ENCODE results near the gene TTLL9. TPM values are rescaled to one million over a fixed set of nuclear protein-coding genes. Genes with fewer than 3 reads are reported as not detected.

TTLL9 gene
- total and polyA plus RNA-seq, 10 of the 15 experiments (the other 5 are each of a cell fraction or from before 2014, with no cell fraction given), result 0.03 to 0.77 (median 0.11) TPM; not detected in 2

DNA sequence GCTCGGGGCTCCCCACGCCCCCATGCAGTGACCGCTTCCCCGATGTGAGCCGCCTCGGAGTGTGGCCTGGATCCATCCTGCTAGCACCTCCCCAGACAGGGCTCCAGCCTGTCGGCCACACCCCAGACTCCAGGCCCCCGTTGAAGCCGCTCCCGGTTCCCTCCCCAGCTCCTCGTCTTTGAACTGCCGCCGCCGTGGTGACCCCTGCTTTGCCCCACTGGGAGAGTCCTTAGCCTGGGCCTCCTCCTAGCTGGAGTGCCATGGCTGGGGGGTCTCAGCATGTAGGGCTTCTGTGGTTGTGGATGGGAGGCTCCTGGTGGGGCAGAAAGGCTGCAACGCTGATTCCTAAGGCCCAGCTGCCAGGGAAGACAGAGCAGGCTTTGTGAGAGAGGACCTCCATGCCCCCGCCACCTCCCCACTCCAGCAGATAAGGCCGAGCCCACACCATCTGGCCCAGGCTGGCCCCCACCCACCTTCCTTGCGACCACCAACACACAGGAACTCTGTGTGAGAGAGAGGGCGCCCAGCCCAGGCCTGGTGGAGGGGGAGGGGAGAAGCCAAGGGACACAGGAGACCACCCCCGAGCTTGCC lies 36.4 kb upstream of the TTLL9 start:
- TF ChIP-seq, protein P1, sequence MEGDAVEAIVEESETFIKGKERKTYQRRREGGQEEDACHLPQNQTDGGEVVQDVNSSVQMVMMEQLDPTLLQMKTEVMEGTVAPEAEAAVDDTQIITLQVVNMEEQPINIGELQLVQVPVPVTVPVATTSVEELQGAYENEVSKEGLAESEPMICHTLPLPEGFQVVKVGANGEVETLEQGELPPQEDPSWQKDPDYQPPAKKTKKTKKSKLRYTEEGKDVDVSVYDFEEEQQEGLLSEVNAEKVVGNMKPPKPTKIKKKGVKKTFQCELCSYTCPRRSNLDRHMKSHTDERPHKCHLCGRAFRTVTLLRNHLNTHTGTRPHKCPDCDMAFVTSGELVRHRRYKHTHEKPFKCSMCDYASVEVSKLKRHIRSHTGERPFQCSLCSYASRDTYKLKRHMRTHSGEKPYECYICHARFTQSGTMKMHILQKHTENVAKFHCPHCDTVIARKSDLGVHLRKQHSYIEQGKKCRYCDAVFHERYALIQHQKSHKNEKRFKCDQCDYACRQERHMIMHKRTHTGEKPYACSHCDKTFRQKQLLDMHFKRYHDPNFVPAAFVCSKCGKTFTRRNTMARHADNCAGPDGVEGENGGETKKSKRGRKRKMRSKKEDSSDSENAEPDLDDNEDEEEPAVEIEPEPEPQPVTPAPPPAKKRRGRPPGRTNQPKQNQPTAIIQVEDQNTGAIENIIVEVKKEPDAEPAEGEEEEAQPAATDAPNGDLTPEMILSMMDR (IDR thresholded peaks at IDR 0.05 in 2 of 3, conservative IDR thresholded peaks at IDR 0.05 in 1 of 3; ENCODE audit: control insufficient read depth in 2 of 3, extremely low read depth in 1 of 3, insufficient read depth in 1 of 3, low read depth in 3 of 3, low read length in 3 of 3), result no peak
- TF ChIP-seq MTA2 (IDR thresholded peaks at IDR 0.05; ENCODE audit: low read depth), result no peak
- no peak for TF ChIP-seq CBX3 (IDR thresholded peaks at IDR 0.05; ENCODE audit: borderline replicate concordance, low read depth)
- no peak for TF ChIP-seq MYB (IDR thresholded peaks at IDR 0.05; ENCODE audit: borderline replicate concordance, low read depth, low read length)
- TF ChIP-seq NFIC (IDR thresholded peaks at IDR 0.05; ENCODE audit: low read depth, low read length), result no peak
- no peak for TF ChIP-seq RFX5 (IDR thresholded peaks at IDR 0.05; ENCODE audit: low read depth, low read length)
- TF ChIP-seq, protein P2, sequence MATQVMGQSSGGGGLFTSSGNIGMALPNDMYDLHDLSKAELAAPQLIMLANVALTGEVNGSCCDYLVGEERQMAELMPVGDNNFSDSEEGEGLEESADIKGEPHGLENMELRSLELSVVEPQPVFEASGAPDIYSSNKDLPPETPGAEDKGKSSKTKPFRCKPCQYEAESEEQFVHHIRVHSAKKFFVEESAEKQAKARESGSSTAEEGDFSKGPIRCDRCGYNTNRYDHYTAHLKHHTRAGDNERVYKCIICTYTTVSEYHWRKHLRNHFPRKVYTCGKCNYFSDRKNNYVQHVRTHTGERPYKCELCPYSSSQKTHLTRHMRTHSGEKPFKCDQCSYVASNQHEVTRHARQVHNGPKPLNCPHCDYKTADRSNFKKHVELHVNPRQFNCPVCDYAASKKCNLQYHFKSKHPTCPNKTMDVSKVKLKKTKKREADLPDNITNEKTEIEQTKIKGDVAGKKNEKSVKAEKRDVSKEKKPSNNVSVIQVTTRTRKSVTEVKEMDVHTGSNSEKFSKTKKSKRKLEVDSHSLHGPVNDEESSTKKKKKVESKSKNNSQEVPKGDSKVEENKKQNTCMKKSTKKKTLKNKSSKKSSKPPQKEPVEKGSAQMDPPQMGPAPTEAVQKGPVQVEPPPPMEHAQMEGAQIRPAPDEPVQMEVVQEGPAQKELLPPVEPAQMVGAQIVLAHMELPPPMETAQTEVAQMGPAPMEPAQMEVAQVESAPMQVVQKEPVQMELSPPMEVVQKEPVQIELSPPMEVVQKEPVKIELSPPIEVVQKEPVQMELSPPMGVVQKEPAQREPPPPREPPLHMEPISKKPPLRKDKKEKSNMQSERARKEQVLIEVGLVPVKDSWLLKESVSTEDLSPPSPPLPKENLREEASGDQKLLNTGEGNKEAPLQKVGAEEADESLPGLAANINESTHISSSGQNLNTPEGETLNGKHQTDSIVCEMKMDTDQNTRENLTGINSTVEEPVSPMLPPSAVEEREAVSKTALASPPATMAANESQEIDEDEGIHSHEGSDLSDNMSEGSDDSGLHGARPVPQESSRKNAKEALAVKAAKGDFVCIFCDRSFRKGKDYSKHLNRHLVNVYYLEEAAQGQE (IDR thresholded peaks at IDR 0.05; ENCODE audit: low read depth, low read length), result no peak
- TF ChIP-seq IKZF2 (IDR thresholded peaks at IDR 0.05), result no peak
- no peak for TF ChIP-seq KAT2A (conservative IDR thresholded peaks at IDR 0.05; ENCODE audit: control insufficient read depth, low read depth, low read length)
- TF ChIP-seq SIX5 (IDR thresholded peaks at IDR 0.05; ENCODE audit: low read depth, low read length, severe bottlenecking), result no peak
- no peak for TF ChIP-seq TARDBP (IDR thresholded peaks at IDR 0.05; ENCODE audit: borderline replicate concordance)
- TF ChIP-seq TCF7 (IDR thresholded peaks at IDR 0.05; ENCODE audit: borderline replicate concordance), result no peak
- no peak for TF ChIP-seq ETV6 (conservative IDR thresholded peaks at IDR 0.05 in 1 of 2, IDR thresholded peaks at IDR 0.05 in 1 of 2; ENCODE audit: borderline replicate concordance in 1 of 2, low read depth in 1 of 2)
- Histone ChIP-seq H4K20me1 (ENCODE audit: control insufficient read depth, insufficient read depth) (no peaks in the 10 kb centered on the region), H3K27ac (ENCODE audit: control insufficient read depth, insufficient read depth) (no peak overlapping the region), H3K27me3 (replicated peaks in 1 of 2; ENCODE audit: control insufficient read depth in 2 of 2, insufficient read depth in 2 of 2, low read length in 1 of 2) (no peaks in the 10 kb centered on the region), H3K4me2 (ENCODE audit: control insufficient read depth, insufficient read depth) (no peak overlapping the region), H2AFZ (ENCODE audit: control insufficient read depth, low read depth, low read length) (no peak overlapping the region), H3K4me3 (no peak overlapping the region), H3K9me3 (replicated peaks; ENCODE audit: control insufficient read depth, insufficient read depth, low read length) (no peaks in the 10 kb centered on the region), H3K4me1 (ENCODE audit: control insufficient read depth, insufficient read depth, low read length) (peaks cover 8% of the 10 kb centered on the region; the same call in 1 of the 2 replicates), H3K36me3 (ENCODE audit: control insufficient read depth in 2 of 2, insufficient read depth in 2 of 2, low read length in 1 of 2) (no peaks in the 10 kb centered on the region; a peak in 1 of 4 replicates), H3K79me2 (ENCODE audit: control insufficient read depth, insufficient read depth, low read length) (no peaks in the 10 kb centered on the region), H3K9ac (ENCODE audit: control insufficient read depth, insufficient read depth, low read length) (no peak overlapping the region)
- WGBS (ENCODE audit: insufficient coverage, insufficient replicate concordance, low lambda C conversion rate, missing lambda C conversion rate), result 76% methylated on average over 20 of the region's 20 CpGs
- BruUV-seq (replicated peaks), result no TSS peak
- in situ Hi-C loops (cut with MboI) (no loop called here), intact Hi-C loops (cut with micrococcal nuclease; ENCODE audit: unreplicated experiment) (no loop called here)
- ATAC-seq, result no peak
- no peak for FAIRE-seq
- ChIA-PET POLR2A (interaction anchor here (0.6 to 1.1 kb wide), 3 partner anchors 11 to 375 kb away, joined by 3 to 5 read pairs (median 4); no protein-coding TSS in a partner anchor), RAD21 (ENCODE audit: unreplicated experiment) (no interaction called here), SMC1A (ENCODE audit: uncharacterized antibody, unreplicated experiment) (no interaction called here), CTCF (interaction anchor here (0.6 to 5.7 kb wide), 7 partner anchors 9 to 170 kb away, joined by 3 to 37 read pairs (median 5); partner anchors contain the start of gene MYLK2)
- no peak for DNase-seq (ENCODE audit: low read depth, low spot score)
